Breast epithelium (tissue), 3 donors: ENCODE results near the gene DRC3.

Experiments used
- POLR2A ChIP-seq: fragments of 450-650 bp; IDR thresholded peaks from one replicate; pipeline ENCODE4 v1.6.1; 2016; ENCODE audit warnings: antibody characterized with exemption, mild to moderate bottlenecking, moderate library complexity
- POLR2AphosphoS5 ChIP-seq, 3 donors: sonication (generic); formaldehyde crosslinking; IDR thresholded peaks; one replicate each; pipeline ENCODE4 v1.6.1; 2017; ENCODE audit warnings: antibody characterized with exemption in 3 of 3
- TF ChIP-seq, protein P1 (sequence below), 3 donors: fragments of 450-650 bp; IDR thresholded peaks; one replicate each; pipeline ENCODE4 v1.5.1; 2016 to 2017; ENCODE audit warnings: antibody characterized with exemption in 3 of 3, mild to moderate bottlenecking in 3 of 3, moderate library complexity in 3 of 3

DNA sequence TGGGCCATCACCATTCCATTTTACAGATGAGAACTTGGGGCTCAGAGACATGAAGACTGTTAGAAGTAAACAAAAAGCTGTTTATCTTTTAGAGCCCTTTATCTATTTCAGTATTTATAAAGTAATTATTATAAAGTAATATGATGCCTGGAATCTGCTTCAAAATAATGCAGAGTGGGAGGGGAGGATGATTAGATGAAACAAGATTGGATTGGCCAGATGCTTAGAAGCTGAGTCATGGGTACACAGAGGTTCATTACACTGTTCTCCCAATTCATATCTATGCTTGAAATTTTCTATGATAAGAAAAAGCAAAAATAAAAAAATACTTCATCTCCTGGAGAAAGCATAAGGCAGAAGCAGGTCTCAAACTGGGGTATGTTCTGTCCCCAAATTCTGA lies 29.8 kb upstream of the DRC3 start:
- TF ChIP-seq, protein P1, sequence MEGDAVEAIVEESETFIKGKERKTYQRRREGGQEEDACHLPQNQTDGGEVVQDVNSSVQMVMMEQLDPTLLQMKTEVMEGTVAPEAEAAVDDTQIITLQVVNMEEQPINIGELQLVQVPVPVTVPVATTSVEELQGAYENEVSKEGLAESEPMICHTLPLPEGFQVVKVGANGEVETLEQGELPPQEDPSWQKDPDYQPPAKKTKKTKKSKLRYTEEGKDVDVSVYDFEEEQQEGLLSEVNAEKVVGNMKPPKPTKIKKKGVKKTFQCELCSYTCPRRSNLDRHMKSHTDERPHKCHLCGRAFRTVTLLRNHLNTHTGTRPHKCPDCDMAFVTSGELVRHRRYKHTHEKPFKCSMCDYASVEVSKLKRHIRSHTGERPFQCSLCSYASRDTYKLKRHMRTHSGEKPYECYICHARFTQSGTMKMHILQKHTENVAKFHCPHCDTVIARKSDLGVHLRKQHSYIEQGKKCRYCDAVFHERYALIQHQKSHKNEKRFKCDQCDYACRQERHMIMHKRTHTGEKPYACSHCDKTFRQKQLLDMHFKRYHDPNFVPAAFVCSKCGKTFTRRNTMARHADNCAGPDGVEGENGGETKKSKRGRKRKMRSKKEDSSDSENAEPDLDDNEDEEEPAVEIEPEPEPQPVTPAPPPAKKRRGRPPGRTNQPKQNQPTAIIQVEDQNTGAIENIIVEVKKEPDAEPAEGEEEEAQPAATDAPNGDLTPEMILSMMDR (IDR thresholded peaks at IDR 0.05), result no peak
- no peak for TF ChIP-seq POLR2AphosphoS5 (IDR thresholded peaks at IDR 0.05)
- no peak for TF ChIP-seq POLR2A
